Fibroblast of skin of right quadriceps (primary cell): ENCODE measurements around the gene ZNF143.
A peak's percentile ranks its signal among the peaks of the same experiment; 100 is the strongest.
"Not testable (repeated sequence)": the region's sequence is repeated elsewhere in the genome, so short reads cannot be mapped to it uniquely, and the experiment has no call there.

Experiments
- DNase-seq: peaks from one replicate; pipeline ENCODE4 v3.0.0-alpha.2; 2013

ZNF143 gene

DNA sequence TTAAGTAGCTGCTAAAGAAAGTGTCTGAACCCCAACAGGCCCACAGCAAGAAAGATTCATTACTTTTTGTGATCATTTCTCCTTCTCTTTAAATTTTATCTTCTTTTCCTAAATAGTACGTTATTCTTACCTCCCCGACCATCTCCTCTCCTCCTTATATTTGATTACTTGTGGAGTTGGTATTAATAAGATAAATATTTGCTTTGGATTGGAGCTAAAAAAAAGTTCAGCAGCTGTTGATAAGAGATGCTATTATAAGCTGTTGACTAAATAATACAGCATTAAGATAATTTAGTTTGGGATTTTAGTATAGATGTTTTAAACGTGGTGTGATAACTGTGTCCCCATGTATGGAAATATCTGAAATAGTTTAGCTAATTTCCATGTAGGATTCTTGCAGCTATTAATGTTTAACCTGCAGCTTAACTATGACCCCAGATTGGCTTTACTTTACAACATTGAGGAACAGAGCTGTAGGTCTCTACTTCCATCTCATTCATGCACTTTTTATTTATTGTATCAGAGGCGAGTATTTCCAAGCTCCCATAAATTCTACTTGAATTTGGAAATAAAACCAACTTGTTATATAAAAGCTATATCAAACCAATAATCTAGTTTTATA is 37.8 kb downstream of the ZNF143 start:
- no peak for DNase-seq

- peak; percentile 75 for DNase-seq
Observed at GRCh38 chr11:9506489-9507276, 45.9 kb downstream of the ZNF143 start.

DNA sequence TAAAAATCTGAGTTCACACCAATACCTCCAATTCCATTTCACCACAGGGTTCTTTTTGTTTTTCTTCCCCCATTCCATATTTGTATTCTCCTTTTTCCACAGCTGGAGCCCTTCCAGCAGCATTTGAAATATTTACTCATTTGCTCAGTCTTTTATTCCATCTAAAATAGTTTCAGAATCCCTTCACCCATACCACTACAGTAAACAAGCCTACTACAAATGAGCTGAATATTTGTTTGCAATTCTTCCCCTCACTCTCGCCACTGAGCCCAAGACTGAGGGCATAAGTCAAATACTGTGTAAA is 46.4 kb downstream of the ZNF143 start:
- no peak for DNase-seq

GRCh38 chr11:9509041-9509440 is 48.2 kb downstream of the ZNF143 start:
- no peak for DNase-seq

GRCh38 chr11:9512370-9513019 is 51.7 kb downstream of the ZNF143 start:
- no peak for DNase-seq

GRCh38 chr11:9514576-9514975 is 53.8 kb downstream of the ZNF143 start:
- DNase-seq: not testable (repeated sequence)

DNA sequence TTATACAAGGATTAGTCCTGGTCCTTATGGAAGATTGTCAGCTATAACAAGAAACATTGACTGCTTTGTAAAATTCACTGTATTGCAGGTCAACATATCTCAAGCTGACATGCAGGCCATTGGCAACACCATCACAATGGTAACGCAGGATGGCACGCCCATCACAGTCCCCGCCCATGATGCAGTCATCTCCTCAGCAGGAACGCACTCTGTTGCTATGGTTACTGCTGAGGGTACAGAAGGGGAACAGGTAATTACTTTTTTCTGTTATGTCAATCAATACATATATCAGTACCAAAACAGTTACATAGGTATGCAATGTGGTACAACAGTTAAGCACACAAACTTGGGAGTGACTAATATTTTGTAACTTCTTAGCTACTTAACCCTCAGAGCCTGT is 55.3 kb downstream of the ZNF143 start:
- no peak for DNase-seq

DNA sequence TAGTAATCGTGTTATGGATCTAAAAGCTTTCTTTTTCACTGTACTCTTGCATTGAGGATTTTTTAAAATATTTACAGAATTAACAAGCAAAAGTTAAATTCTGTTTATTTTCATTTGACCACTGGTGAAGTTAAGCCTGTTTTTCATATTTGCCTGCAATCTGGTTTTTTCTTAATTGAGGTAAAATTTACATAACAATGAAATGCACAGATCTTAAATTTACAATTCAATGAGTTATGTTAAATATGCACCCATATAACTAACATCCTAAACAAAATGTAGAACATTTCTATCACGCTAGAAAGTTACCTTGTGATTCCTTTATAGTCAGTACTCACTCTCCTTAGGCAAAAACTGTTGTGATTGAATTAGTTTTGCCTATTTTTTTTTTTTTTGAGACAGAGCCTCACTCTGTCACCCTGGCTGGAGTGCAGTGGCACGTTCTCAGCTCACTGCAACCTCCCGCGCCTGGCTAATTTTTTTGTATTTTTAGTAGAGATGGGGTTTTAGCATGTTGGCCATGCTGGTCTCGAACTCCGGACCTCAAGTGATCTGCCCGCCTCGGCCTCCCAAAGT is 58.1 kb downstream of the ZNF143 start:
- DNase-seq: no peak

- no peak for DNase-seq
Observed at GRCh38 chr11:9524001-9524400, 63.2 kb downstream of the ZNF143 start.

GRCh38 chr11:9525116-9525515 is 64.3 kb downstream of the ZNF143 start:
- no peak for DNase-seq

DNA sequence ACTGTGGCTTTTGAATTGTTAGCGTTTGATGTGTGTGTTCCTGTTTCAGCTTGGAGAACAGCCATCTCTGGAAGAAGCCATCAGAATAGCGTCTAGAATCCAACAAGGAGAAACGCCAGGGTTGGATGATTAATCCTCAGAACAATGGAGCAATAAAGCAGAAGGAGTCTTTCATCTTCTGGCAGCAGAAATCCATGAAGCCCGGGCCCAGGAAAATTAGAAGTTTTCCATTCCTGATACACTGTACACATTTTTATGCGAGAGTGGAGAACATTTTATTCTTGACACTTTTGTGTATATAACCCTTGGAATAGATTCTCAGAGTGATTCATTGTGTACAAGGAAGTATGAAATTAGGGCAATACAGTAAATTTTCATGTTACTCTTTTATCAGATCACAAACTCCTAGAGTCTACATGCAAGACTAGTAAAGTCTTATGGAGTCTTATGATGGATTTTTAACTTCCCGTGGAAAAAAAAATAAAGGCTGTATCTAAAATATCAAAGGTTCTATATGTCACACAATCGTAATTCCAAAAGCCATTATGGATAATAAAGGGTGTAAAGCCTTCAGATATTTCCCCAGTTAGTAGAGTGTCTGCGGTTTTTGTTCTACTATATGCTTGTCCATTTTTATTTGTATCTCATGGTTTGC is 66.8 kb downstream of the ZNF143 start:
- peak; percentile 85 for DNase-seq

DNA sequence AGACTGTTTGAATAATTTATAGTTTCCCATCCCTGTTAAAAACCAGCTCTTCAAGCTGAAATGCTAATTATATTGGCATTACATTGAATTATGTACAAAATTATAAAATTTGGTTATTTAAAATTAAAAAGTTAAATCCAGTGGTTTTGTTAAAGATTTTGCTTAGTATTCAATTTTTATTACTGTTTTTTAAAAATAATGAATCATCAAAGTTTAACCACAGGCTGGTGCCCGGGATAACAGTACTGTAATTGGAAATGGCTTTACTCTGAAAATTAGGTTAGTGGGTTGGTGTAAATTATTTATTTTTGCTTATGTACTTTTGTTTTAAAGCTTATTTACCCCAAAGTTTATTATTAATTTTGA is 67.3 kb downstream of the ZNF143 start:
- no peak for DNase-seq

GRCh38 chr11:9528573-9529333 is 67.9 kb downstream of the ZNF143 start:
- no peak for DNase-seq

- no peak for DNase-seq
Observed at GRCh38 chr11:9529334-9529650, 68.5 kb downstream of the ZNF143 start.

DNA sequence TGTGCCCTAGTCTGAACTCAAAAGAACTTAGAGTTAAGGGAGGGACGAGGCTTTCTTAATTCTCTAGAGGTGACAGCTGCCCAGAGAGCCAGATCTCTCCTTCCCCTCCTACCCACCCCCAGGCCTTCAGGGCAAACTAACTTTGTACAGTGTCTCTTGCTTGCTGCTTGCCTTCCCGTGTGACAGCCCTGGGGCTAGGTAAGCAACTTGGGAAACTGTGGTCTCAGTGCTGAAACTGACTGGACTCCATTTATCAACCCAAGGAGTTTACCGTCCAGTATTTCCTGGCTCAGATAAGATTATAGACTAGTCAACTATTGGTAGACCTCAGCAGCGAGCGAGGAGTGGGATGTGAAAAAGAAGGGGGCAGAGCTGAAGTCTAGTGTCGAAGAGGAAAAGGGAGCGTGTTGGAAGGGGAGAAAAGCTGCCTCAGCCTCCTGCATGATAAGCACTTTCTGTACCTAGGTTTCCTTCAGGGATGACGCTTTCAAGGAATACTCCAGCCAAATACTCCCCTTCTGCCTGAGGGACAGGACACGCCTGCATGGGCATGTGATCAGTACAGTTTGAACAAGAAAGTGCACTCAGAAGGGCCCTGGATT is 69.3 kb downstream of the ZNF143 start:
- DNase-seq: no peak

DNA sequence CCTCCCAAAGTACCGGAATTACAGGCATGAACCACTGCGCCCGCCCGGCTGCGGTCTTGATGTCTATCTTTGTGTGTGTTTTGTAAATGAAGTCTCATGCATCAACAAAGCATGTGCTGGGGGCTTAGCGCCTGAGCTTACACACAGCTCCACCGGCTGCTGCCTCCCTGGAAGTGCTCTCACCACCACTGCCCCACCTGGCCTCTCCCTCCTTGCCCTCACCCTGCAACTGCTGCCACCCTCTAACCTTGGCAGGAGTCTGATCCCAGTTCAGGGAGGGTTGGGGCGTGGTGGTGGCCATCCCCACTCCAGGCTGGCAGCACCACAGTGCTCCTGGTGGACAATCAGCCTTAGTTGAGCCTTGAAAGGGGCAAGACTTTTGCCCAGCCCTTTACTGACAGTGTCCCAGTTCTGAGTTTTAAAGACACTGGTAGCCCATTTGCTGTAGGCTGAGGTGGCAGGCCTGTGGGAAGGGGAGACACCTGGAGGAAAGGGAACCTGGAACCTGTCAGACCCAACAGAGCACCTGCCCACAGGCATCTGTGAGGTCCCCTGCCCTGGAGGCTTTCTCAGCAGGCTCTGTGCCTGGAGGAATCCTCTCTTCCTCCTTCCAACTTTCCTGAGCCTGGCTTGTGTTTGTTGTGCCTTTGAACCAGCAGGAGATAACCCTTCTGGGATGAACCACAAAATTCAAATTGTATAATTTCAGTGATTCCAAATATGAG is 70.3 kb downstream of the ZNF143 start:
- no peak for DNase-seq

DNA sequence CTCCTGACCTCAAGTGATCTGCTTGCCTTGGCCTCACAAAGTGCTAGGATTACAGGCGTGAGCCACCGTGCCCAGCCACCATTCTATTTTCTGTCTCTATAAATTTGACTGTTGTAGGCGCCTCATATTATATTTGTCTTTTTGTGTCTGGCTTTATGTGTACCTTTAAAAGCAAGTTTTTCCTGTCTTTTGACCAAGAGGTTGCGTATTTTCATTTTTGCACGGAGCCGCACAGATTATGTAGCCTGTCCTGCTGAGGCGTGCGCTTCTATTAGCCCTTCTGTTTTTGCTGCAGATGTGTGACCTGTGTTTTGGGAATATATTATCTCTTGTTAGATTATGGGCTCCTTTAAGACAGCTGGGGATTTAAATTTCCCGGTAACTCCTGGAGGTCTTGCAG is 72.2 kb downstream of the ZNF143 start:
- no peak for DNase-seq

DNA sequence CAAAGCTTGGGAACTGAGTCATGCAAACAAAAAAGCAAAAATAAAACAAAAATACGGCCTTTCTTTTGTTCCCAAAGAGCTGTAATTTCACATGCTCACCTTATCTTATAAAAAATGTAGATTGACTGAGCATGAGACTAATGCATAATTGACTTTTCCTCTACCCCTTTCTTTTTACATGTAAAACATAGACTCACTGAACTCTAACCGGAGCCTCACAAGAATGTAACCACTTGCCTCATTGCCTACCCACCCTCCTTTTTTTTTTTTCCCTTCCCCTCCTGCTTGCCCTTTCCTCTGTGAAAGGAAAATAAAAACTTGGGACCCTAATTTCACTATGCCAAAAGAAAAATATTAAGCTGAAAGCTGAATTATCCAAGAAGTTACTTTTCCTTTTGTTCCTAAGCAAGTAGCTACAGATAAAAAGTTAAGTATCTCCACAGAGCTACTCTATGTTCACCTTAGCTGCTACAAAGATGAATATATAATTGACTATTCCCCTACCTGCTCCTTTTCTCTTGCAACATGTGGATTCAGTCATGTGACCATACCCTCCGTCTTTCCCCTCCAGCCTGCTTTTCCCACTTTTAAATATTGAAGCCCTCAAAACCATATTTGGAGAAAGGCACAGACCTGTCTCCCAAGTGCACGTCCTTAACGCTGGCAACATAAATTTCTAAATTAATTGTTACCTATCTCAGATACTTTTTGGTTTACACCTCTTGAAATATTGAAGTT is 73.1 kb downstream of the ZNF143 start:
- DNase-seq: peak; percentile 29

- peak; percentile 42 for DNase-seq
Observed at GRCh38 chr11:9535189-9535781, 74.5 kb downstream of the ZNF143 start.

DNA sequence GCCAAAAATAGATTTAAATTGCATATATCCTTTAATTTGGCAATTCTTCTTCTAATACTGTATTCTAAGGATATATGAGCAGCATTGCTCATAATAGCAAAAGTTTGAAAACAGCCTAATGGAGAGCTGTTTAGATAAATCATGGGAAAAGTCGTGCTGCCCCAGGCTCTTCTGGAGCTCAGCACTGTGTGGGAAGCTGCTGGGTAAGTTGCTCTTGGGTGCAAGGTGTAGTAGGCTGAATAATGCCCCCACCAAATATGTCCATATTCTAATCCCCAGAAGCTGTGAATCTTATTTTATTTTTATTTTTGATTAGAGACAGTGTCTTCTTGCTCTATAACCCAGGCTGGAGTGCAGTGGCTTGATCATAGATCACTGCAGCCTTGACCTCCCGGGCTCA is 77.7 kb downstream of the ZNF143 start:
- DNase-seq: no peak

DNA sequence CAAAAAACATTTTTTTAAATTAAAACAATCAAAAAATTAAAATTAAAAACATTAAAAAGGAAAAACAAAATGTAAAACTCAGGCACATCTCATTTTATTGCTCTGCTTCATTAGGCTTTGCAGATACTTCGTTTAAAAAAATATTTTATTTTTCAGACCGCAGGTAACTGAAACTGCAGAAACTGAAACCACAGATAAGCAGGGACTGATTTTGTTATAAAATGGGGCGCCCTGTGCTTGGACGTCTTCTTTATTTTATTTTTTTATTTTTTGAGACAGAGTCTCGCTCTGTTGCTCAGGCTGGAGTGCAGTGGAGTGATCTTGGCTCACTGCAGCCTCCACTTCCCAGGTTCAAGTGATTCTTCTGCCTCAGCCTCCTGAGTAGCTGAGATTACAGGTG is 88.4 kb downstream of the ZNF143 start:
- DNase-seq: not testable (repeated sequence)
